NAMALWA (cell line): ENCODE measurements around the gene AQP5.

Experiments
- DNase-seq: peaks from one replicate; pipeline ENCODE4 v3.0.0-alpha.2; 2015; ENCODE audit warnings: low spot score

AQP5 gene

GRCh38 chr12:49964849-49965624 is 3.4 kb downstream of the AQP5 start:
- DNase-seq, result no peak

GRCh38 chr12:49965836-49966235 is 4.2 kb downstream of the AQP5 start:
- DNase-seq, result no peak

GRCh38 chr12:49966511-49967041 is 4.9 kb downstream of the AQP5 start:
- DNase-seq, result no peak

- peak; percentile 83 for DNase-seq
Measured at GRCh38 chr12:49967042-49967776, 5.5 kb downstream of the AQP5 start.

- no peak for DNase-seq
Measured at GRCh38 chr12:49967777-49968250, 6.1 kb downstream of the AQP5 start.

GRCh38 chr12:49968471-49968870 is 6.8 kb downstream of the AQP5 start:
- DNase-seq, result no peak

- DNase-seq, result no peak
Measured at GRCh38 chr12:49969027-49969426, 7.4 kb downstream of the AQP5 start.

- no peak for DNase-seq
Measured at GRCh38 chr12:49969651-49970429, 8.2 kb downstream of the AQP5 start.

GRCh38 chr12:49970658-49971057 is 9.0 kb downstream of the AQP5 start:
- DNase-seq, result no peak

- no peak for DNase-seq
Measured at GRCh38 chr12:49971141-49971540, 9.5 kb downstream of the AQP5 start.

- DNase-seq, result no peak
Measured at GRCh38 chr12:49972129-49972528, 10.5 kb downstream of the AQP5 start.

- DNase-seq, result no peak
Measured at GRCh38 chr12:49972641-49973360, 11.1 kb downstream of the AQP5 start, which contains the start of gene AQP6. TSS of gene AQP6 (plus strand) at chr12:49972947. CDS start at chr12:49973174, 227 bp downstream.

GRCh38 chr12:49973361-49973830 is 11.7 kb downstream of the AQP5 start:
- DNase-seq, result no peak

GRCh38 chr12:49974231-49974675 is 12.6 kb downstream of the AQP5 start:
- DNase-seq, result no peak

GRCh38 chr12:49974677-49975317 is 13.1 kb downstream of the AQP5 start:
- no peak for DNase-seq

GRCh38 chr12:49975318-49975761 is 13.7 kb downstream of the AQP5 start:
- no peak for DNase-seq

GRCh38 chr12:49976557-49976956 is 14.9 kb downstream of the AQP5 start:
- DNase-seq, result no peak

GRCh38 chr12:49978125-49978524 is 16.5 kb downstream of the AQP5 start:
- no peak for DNase-seq

GRCh38 chr12:49979016-49979586 is 17.4 kb downstream of the AQP5 start:
- no peak for DNase-seq

- DNase-seq, result no peak
Measured at GRCh38 chr12:49979791-49980190, 18.1 kb downstream of the AQP5 start.
